SU-DHL-6 (cell line): ENCODE data around the gene PGM1.

Source experiments
- CTCF ChIP-seq: fragments of 200-600 bp; sonication (generic); IDR thresholded peaks from one replicate; pipeline ENCODE4 v1.5.1; 2017; ENCODE audit warnings: antibody characterized with exemption, mild to moderate bottlenecking, low read length, moderate library complexity; ENCODE audit not compliant: insufficient read depth, poor library complexity, severe bottlenecking
- EZH2phosphoT487 ChIP-seq: fragments of 200-600 bp; sonication (generic), shearing (Covaris generic); conservative IDR thresholded peaks from 2 replicates; pipeline ENCODE4 v1.6.1; 2018; ENCODE audit warnings: mild to moderate bottlenecking, antibody characterized with exemption, low read length, moderate library complexity, mixed read lengths

GRCh38 chr1:63600248-63600647 lies 7.0 kb downstream of the PGM1 start:
- TF ChIP-seq CTCF (no peak), EZH2phosphoT487 (no peak)
